Stimulated activated CD8-positive, alpha-beta memory T cell treated with anti-CD3 and anti-CD28 coated beads, Interleukin-15, amount 100 ng/mL, for 4 hours (primary cell): ENCODE data around the gene ANKRD44.
"Not testable (repeated sequence)": the region's sequence is repeated elsewhere in the genome, so short reads cannot be mapped to it uniquely, and the experiment has no call there.

Experiments
- DNase-seq, 2 donors: peaks; one replicate each; pipeline ENCODE4 v3.0.0-alpha.2; 2020; ENCODE audit warnings: low read depth in 2 of 2

ANKRD44 gene

DNA sequence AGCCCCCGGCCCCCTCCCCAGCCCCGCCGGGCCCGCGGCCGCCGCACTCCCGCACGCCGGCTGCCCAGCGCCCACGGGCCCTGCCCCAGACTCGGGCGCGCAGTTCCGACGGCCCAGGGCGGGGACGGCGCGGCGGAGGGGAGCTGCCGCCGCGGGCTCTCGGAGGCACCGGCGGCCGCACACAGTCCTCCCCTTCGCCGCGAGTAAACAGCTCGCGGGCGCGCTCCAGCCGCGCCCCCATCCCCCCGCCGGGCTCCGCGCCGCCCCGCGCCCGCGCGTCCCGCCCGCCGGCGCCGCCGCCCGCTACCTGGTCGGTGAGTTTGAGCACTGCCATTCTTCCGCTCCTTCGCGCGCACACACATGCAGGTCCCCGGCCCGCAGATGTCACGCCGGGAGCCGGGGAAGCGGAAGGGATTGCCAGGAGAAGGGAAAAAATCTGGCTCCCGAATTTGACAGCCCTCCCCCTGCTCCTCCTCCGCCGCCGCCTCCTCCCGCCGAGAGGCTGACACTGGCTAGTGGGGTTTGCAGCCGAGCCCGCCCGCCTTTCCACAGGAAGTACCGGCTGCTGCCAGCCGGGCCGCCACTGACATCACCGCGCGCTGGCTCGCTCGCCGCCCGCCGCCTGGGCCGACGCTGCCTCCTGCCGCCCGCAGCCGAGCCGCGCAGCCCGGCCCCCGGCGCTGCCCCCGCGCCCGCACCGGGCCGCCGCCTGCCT lies at the start of gene ANKRD44:
Gene ANKRD44, minus strand, starts transcription at position 510 of the 715 bp plus-strand sequence. Its CDS starts 176 bp downstream, at position 334.
- peak; percentile 76 to 82 for DNase-seq

DNA sequence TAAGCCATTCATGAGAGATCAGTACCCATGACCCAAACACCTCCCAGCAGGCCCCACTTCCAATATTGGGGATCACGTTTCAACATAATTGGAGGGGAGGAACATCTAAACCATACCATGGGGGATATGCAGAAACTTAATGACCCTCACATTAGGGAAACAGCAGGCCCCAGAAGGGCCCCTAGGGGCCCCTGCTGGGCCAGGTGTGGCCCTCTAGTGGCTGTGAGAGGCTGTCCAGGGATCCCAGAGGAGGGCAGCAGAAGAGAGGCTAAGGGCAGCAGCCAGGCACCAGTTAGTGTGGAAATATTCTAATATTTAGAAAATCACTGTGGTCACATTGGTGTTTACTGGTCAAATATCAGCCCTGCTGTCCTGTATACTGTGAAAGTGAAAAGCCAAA lies 49.3 kb upstream of the ANKRD44 start:
- no peak for DNase-seq

DNA sequence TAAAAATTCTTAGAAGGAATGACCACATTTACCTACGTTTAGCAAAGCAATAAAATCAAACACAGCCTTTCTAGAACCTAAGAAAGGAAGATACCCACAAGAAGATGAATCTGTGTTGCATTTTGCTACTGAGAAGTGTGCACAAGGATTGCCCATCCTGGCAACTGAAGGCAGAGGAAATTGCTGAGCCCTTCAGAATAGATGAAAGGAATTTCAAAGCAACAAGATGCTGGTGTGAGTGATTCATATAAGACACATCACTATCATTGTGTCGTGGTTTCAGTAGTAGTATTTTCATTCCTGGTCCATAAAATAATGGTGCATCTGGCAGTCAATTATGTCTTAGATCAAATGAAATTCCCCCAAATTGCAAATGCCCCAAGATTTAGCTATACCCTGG lies 48.4 kb upstream of the ANKRD44 start:
- no peak for DNase-seq

DNA sequence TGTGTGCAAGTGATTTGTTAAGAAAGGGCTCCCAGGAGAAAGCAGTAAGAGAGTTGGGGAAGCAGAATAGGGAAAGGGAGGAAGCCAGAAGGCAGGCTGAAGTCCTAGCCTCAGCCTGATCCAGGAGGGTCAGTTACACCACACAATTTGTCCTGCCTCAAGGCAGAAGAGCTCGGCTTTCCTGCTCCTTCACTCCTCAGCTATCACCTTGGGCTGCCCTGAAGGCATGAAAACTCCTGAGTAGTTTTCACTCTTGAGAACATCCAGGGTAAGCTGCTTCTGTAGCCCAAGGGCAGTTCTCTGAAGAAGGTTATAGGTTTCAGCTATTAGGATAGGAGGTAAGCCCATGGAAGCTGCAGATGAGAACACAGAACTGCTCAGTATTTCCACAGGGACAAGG lies 47.4 kb upstream of the ANKRD44 start:
- no peak for DNase-seq

DNA sequence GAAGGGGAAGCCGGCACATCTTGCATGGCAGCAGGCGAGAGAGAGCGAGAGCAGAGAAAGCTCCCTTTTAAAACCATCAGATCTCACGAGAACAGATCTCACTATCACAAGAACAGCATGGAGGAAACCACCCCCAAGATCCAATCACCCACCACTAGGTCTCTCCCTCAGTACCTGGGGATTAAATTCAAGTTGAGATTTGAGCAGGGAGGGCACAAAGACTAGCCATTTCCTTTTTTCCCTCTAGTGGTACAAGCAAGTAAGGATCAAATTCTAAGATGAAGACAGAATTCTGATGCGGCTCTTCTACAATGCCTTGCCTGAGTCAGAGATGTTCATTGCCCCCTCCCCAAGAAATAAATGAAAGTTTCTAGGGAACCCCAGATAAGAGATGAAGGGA lies 45.6 kb upstream of the ANKRD44 start:
- no peak for DNase-seq

DNA sequence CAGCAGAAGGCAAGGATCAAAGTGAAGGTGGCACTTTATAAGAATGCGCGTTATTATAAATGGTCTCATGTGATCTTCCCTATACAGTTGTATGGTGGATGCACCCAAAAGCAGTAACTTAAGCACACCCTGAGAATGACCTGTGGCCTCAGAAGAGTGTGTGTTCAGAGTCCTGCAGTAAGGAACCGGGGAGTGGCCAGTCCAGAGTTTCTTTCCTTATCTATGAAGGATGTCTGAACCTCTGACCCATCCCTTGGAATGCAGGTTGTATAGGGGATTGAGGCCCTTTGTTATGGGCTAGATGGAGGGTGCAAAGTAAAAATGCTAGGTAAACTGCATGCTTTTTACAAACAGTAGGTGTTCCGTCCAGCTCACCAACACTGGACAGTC lies 43.6 kb upstream of the ANKRD44 start:
- no peak for DNase-seq

DNA sequence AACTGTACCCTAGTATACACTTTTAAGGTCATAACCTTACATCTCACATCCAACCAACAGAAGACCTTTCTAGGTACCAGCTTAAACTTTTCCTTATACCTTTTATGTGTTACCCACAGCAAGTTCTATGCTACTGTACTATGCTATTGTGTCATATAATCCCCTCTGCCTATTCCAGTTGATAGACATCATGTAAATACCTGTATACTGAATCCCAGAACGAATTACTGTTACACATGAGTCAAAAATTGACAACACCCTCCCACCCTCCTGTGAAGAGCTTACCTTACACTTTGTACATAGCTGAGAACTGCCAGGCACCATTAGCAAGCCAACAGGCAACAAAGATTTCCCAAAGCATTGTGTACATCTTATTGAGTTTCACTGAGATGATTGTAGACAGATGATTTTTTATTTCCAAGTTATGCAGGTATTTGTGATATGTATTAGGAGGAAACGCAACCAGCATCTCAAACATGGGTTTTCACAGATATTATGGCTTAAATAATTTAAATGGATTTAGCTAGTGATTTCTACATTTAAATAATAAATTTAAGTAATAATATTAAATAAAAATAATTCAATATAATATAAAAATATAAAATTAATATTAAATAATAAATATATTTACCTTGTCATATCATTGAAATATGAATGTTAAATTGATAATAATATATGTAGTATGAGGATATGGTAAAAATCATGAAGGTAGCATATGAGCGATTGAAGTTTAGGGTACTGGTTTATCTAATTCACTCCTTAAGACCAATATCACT lies 43.0 kb upstream of the ANKRD44 start:
- no peak for DNase-seq

DNA sequence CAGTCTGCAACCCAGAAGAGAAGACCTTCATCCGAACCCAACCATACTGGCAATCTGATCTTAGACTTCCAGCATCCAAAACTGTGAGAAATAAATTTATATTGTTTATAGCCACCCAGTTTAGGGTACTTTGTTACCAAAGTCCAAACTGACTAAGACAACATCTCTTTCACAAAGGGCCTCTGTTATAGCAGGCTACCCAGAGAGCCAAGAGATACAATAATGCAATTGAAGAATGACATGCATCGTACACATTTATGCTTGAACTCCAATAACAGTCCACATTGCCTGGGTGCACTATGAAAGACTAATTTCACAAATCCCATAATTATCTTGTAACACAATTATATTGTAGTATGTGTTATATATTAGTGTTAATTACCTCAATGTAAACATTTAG lies 39.1 kb upstream of the ANKRD44 start:
- DNase-seq: no peak

DNA sequence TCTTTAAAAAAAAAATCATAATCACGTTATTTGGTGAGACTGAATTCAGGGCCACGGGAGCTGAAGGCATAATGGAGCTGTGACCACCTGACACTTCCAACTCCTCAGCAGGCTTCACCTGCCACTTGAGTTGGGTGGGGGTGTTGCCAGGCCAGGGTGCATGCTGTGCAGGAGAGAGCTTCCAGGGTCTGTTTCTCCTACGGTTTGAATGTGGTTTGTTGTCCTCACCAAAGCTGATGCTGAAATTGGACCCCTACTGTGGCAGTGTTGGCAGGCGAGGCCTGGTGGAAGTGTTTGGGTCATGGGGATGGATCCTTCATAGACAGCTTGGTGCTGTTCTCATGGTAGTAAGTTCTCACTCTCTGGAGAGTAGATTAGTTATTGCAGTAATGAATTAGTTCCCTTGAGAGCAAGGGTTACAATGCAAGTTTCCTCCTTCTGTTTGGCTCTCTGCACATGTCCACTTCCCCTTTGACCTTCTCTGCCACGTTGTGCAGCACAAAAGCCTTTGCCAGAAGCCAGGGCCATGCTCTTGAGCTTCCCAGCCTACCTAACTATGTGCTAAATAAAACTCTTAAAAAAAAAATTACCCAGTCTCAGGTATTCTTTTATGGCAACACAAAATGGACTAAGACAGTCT lies 38.3 kb upstream of the ANKRD44 start:
- DNase-seq: no peak

DNA sequence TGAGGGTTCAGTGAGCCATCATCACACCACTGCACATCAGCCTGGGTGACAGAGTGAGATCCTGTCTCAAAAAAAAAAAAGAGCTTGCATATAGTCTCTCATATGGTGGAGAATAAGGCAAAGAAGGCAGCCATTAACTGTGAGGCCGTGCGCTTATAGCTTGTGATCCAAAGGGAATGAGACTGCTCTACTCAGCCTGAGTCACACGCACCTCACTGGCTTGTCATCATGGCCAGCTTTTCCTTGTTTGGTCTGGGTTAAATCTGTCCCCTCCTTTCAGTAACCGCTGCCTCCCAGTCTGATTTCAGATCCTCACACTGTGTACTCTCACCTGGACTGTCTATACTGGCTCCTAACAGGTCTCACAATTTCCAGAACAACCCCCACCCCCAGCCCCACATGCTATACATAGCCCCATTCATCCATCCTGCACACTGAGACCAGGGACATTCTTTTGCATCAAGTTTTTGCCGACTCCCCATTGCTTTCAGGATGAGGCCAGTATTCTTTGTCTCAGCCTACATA lies 35.3 kb upstream of the ANKRD44 start:
- no peak for DNase-seq

DNA sequence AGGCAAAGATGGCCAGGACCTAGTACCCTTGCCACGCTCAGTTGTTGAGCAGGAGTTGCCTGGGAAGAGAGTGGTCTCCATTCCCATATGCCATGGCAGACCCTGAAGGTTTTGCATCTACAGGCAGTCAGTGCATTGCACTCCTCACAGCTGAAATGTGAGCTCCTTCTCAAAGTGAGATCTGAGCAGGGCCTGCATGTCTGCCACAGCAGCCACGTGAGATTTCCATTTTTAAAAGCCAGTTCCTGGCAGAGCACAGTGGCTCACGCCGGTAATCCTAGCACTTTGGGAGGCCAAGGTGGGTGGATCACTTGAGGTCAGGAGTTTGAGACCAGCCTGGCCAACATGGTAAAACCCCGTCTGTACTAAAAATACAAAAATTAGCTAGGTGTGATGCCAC lies 33.4 kb upstream of the ANKRD44 start:
- DNase-seq: not testable (repeated sequence)

DNA sequence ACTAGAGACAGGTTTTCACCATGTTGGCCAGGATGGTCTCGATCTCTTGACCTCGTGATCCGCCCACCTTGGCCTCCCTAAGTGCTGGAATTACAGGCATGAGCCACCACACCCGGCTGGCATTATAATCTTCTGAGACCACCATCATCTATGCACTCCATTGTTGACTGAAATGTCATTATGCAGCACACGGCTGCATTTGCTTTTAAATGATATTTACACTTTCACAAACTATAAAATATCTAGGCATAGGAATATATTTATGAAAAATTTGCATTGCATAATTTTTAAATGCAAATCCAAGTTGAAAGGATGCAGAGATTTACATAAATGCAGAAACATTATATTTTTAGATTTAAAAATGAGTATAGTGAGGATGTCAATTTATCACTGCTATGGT lies 30.0 kb upstream of the ANKRD44 start:
- no peak for DNase-seq

DNA sequence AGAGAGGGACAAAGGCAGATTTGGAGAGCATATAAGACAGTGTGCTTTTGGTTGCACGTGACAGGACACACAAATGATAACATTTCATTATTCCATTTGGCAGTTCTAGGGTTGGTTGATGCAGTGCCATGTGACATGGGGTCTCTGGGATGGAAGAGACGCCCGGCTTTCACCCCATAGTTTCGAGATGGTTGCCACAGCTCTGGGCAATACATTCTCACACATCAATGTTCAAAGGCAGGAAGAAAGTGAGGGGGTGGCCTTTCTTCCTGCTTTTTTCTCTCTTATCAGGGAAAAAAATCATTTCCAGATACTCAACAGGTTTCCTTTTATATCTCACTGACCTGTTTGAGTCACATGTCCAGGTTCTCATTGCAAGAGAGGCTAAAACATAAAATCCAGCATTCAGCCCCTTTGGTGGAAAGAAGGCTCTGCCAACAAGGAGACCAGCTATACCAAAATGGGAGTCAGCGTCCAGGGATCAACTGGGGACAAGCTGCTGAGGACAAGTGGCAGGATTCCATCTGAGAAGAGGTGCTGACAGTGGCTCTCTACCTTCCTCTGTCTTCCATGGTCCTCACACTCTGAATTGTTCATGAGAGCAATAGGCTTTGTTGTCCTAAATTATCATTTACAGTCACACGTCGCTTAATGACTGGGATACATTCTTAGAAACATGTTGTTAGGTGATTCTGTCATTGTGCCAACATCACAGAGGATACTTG lies 29.1 kb upstream of the ANKRD44 start:
- DNase-seq: no peak

DNA sequence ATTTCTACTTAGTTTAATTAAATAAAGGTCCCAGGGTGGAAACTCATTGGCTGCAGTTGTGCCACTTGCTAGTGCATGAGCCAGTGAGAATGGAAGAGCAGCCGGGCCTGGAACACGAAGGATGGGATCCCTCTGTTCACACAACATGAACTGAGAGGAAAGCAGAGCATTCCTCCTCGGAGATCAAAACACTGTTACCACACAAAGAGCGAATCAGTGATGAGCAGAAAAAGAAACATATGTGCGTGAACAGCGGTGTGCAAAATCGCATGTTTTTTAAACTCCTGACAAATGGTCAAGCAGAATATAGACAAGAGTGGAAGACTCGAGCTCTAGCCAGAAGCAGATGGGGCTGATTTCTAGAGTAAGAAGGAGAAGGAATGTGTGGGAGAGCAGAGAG lies 28.4 kb upstream of the ANKRD44 start:
- DNase-seq: no peak

DNA sequence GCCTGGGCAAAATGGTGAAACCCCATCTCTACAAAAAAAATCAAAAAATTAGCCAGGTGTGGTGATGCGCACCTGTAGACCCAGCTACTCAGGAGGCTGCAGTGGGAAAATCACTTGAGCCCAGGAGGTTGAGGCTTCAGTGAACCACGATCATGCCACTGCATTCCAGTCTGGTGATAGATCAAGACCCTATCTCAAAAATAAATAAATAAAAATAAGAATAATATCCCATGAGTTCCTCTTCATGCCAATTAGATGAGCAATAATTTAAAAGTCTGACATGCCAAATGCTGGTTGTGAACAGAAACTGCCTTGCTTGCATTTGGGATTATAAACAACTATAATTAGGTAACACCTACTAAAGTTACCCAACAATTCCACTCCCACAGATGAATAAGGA lies 22.1 kb upstream of the ANKRD44 start:
- no peak for DNase-seq

DNA sequence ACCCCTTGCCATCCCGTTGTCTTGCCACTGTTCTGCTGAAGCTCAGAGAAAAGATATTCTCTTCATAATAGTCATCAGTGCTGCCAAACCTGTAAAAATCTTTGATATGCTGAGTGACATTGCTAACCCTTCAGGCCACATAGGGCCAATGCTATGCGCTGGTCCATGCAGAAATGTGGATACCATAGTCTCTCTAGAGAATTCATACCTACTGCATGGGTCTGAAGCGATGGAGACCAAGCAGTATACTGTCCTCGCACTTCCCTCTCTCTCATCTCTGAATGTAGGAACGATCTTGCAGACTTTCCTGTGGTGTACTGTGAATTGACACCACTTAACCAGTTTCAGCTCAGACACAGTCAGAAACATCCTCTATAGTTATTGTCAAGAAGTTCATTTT lies 17.9 kb upstream of the ANKRD44 start:
- no peak for DNase-seq

DNA sequence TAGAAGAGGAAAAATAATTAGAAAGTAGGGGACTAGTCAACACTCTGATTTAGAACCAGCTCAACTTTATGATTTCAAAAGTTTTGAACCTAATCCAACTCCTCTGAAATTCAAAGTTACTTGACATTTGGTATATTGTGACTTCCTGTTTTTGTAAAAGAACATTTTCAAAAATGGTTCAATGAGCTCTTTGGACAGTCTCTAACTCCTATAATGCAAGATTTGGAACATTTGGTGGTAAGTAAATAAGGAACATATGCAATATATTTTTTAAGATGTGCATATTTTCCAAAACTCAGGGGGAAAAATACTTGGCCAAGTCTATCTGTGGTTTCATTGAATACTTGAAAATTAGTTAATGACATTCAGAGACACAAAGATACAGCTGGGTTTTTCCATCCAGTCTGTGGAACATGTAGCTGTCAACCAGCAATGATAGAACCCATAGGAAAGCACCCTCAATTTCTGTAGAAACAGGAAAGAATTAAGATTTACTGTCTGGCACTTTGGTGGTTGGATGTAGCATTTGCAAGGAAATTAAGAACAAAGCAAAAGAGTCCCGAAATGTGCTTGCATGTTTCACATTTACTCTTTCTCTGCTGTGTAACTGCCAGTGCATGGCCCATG lies 17.0 kb upstream of the ANKRD44 start:
- no peak for DNase-seq

DNA sequence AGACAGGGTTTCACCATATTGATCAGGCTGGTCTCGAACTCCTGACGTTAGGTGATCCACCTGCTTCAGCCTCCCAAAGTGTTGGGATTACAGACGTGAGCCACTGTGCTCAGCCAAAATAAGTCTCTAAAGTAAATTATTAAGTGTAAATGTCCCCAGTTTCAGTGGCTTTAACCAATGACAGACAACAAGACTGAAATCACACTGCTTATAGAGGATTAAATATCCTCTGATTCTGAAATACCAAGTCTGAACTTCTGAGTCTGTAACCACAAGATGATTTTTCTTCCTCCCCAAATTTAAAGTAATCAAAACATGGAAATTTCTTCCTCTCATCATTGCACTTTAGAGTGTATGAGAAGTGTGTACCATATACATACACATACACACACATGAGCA lies 16.5 kb upstream of the ANKRD44 start:
- DNase-seq: no peak

DNA sequence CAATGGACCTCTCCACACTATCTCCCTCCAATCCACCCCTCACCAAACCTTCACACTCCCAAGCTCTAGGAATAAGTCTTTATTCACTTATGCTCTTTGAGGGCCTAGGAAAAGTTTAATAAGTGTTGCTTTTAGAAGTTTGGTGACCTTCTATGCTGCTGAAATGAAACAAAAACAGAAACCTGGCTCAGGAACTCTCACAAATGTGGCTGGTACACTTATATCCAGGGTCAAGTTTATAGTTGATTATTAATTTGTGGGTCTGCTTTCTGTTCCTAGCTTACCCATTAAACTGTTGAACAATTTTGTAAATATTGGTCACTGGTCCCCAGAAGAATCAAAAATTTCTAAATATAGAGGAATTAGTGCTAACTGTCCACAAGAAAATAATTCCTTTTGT lies 14.2 kb upstream of the ANKRD44 start:
- no peak for DNase-seq

DNA sequence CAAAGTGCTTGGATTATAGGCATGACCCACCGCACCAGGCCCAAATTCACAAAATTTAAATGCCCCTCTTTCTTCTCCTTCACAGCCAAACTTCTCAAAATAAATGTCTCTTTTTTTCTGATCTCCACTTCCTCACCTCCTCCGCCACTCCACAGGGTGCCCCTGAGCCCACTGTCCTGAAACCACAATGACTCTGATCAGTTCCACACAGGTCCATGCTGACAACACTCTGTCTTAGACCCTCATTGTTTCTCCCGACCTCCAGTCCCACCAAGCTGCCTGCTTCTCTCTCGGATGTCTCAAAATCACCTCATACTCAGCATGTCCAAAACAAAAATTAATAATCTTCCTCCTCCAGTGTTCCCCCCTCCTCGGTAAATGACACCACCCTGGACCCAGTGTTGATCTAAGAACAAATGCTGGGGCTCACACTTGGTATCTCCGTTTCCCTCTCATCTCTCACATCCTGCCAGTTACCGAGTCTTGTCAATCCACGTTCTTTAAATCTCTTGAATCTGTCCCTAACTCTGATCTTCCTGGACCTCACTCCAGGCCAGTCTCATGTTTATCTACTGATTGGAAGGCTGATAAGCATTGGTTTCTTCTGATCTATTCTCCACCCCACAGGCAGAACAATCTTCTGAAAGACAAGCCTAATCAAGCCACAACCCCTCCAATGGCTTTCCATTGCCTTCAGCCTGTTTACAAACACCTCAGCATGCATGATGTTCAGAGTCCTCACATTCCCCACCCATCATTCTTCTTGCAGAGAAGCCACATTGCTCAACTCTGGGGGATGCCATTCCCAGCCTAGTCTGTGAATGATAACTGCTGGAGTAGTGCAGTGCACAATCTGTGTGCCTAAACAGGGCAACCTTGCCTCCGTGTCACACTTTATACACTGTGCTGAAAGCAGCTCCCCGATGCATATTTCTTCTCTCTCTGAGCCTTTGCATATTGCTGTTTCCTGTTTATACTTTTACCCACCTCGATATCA lies 12.4 kb upstream of the ANKRD44 start:
- DNase-seq: no peak
